Stomach (tissue), 9 donors: ENCODE data around the gene TIMM29. TPM values are rescaled to one million over a fixed set of nuclear protein-coding genes. Genes with fewer than 3 reads are reported as not detected.

Source experiments
- DNase-seq, 2 donors: peaks; one replicate each; pipeline versions ENCODE4 v3.0.0 to v3.0.0-alpha.2; 2013 to 2019
- H3K27ac ChIP-seq, 5 donors: fragments of 200-600 bp in 4 of 5; sonication (generic) in 4 of 5; one replicate each; pipeline ENCODE4 v1.5.1; 2013 to 2019; ENCODE audit warnings: mild to moderate bottlenecking in 1 of 5, moderate library complexity in 1 of 5
- H3K27me3 ChIP-seq, 3 donors: fragments of 200-600 bp; sonication (generic); one replicate each; pipeline ENCODE4 v1.5.1; 2017 to 2019; ENCODE audit warnings: mixed run types in 1 of 3
- H3K36me3 ChIP-seq, 4 donors: fragments of 200-600 bp; sonication (generic); 1 replicate in 3 of 4; 2 replicates in 1 of 4; pipeline ENCODE4 v1.5.1; 2016 to 2019
- H3K4me1 ChIP-seq, 4 donors: fragments of 200-600 bp; sonication (generic); one replicate each; pipeline ENCODE4 v1.5.1; 2016 to 2019
- H3K4me3 ChIP-seq, 4 donors: fragments of 200-600 bp; sonication (generic) in 3 of 4; one replicate each; pipeline ENCODE4 v1.5.1; 2016 to 2019; ENCODE audit warnings: mild to moderate bottlenecking in 1 of 4
- H3K9me3 ChIP-seq, 4 donors: fragments of 200-600 bp; sonication (generic); one replicate each; pipeline ENCODE4 v1.5.1; 2016 to 2019
- CTCF ChIP-seq, 7 experiments: fragments of 450-650 bp in 4 of 7; fragments of 200-600 bp in 3 of 7; sonication (generic) in 3 of 7; IDR thresholded peaks; one replicate each; pipeline ENCODE4 v1.5.1; 2016 to 2019; ENCODE audit warnings: antibody characterized with exemption in 7 of 7, control low read depth in 2 of 7, mild to moderate bottlenecking in 1 of 7
- EP300 ChIP-seq: sonication (generic); formaldehyde crosslinking; IDR thresholded peaks from one replicate; pipeline ENCODE4 v1.6.1; 2017; ENCODE audit warnings: antibody characterized with exemption
- POLR2A ChIP-seq, 4 donors: fragments of 450-650 bp; IDR thresholded peaks; one replicate each; pipeline ENCODE4 v1.6.1; 2016; ENCODE audit warnings: antibody characterized with exemption in 4 of 4, control low read depth in 2 of 4, mild to moderate bottlenecking in 1 of 4, moderate library complexity in 1 of 4
- POLR2AphosphoS5 ChIP-seq, 3 donors: sonication (generic); formaldehyde crosslinking; IDR thresholded peaks; one replicate each; pipeline ENCODE4 v1.6.1; 2016; ENCODE audit warnings: antibody characterized with exemption in 3 of 3
- WGBS, 5 donors: extraction: QIAGEN DNeasy Blood & Tissue Kit in 3 of 5; methylation state at CpG; one replicate each; pipeline versions ENCODE4 v1.1.5 to v1.1.7; 2013 to 2018; 5-methylcytosine and 5-hydroxymethylcytosine counted together
- intact Hi-C: fragments of 100-400 bp; cut with DNase I; formaldehyde crosslinking; loops from one replicate; pipeline ENCODE4 v1.15.1; 2023; ENCODE audit warnings: low total_unique reads
- polyA plus RNA-seq, 3 donors: library from polyadenylated mRNA; stranded (reverse); fragments of 200-250 nt; gene quantifications; one replicate each; pipeline ENCODE4 v1.2.3, GENCODE V29; 2013
- total RNA-seq, 5 donors: library from RNA; depleted of rRNA; stranded (reverse); fragments of >200 nt; gene quantifications; one replicate each; pipeline versions ENCODE4 v1.1.0 to v1.2.3, GENCODE V29; 2014 to 2016
- donor health status: healthy with polysubstance abuse.
- donor health status: Bipolar disorder and iron deficiency.
- donor health status: healthy.

TIMM29 gene
- total and polyA plus RNA-seq, 8 donors = 9.8 to 294 (median 24.9) TPM

DNA sequence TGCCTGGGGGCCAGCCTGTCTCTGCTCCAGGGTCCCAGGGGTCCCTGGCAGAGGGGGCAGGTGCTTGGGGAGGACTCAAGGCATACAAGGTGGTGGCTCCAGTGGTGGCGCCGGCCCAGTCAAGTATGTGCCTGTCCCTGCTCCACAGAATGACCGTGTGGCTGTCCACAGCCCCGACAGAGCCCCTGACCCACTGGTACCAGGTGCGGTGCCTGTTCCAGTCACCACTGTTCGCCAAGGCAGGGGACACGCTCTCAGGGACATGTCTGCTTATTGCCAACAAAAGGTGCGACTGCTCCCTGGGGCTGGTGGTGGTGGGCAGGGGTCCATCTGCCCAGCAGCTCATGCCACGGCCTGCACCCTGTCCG lies 8.3 kb upstream of the TIMM29 start:
- TF ChIP-seq CTCF (IDR thresholded peaks at IDR 0.05) (no peak), POLR2AphosphoS5 (IDR thresholded peaks at IDR 0.05) (no peak), EP300 (no peak), POLR2A (IDR thresholded peaks at IDR 0.05) (no peak)
- H3K27me3 ChIP-seq = no peaks in the 10 kb centered on the region
- 86 to 93% (median 90%) methylated on average over 4 to 10 of the region's 10 CpGs for WGBS, 5 donors
- peaks cover 56 to 100% (median 98%) of the 10 kb centered on the region in 4 donors for H3K36me3 ChIP-seq
- no peak overlapping the region for H3K4me3 ChIP-seq
- intact Hi-C loops = loop anchor here (10.0 kb wide), 1 partner anchor 45 kb away; the partner anchor contains the start of gene CARM1
- peaks cover 0 to 4% (median 0%) of the 10 kb centered on the region in 4 donors for H3K4me1 ChIP-seq
- no peak overlapping the region for H3K27ac ChIP-seq
- DNase-seq = no peak
- H3K9me3 ChIP-seq = no peaks in the 10 kb centered on the region

GRCh38 chr19:10920781-10921180 lies 7.8 kb upstream of the TIMM29 start:
- H3K27ac ChIP-seq = no peak overlapping the region
- TF ChIP-seq POLR2AphosphoS5 (IDR thresholded peaks at IDR 0.05) (no peak), CTCF (IDR thresholded peaks at IDR 0.05) (no peak), EP300 (no peak), POLR2A (IDR thresholded peaks at IDR 0.05) (no peak)
- H3K36me3 ChIP-seq = peaks cover 53 to 99% (median 96%) of the 10 kb centered on the region in 4 donors
- H3K4me3 ChIP-seq = no peak overlapping the region
- 68 to 81% (median 77%) methylated on average over 9 to 16 of the region's 16 CpGs for WGBS, 5 donors
- DNase-seq = no peak
- H3K9me3 ChIP-seq = no peaks in the 10 kb centered on the region
- no peaks in the 10 kb centered on the region for H3K27me3 ChIP-seq
- intact Hi-C loops = loop anchor here (10.0 kb wide), 1 partner anchor 46 kb away; the partner anchor contains the start of gene CARM1
- H3K4me1 ChIP-seq = no peaks in the 10 kb centered on the region

GRCh38 chr19:10921199-10921909 lies 7.3 kb upstream of the TIMM29 start:
- H3K9me3 ChIP-seq = no peaks in the 10 kb centered on the region
- intact Hi-C loops = loop anchor here (10.0 kb wide), 1 partner anchor 47 kb away; the partner anchor contains the start of gene CARM1
- no peak overlapping the region for H3K27ac ChIP-seq
- peaks cover 47 to 93% (median 90%) of the 10 kb centered on the region in 4 donors for H3K36me3 ChIP-seq
- no peaks in the 10 kb centered on the region for H3K4me1 ChIP-seq
- no peak for DNase-seq
- TF ChIP-seq EP300 (no peak), POLR2A (IDR thresholded peaks at IDR 0.05) (no peak), CTCF (IDR thresholded peaks at IDR 0.05) (no peak), POLR2AphosphoS5 (IDR thresholded peaks at IDR 0.05) (no peak)
- 85 to 90% (median 90%) methylated on average over 30 to 43 of the region's 43 CpGs for WGBS, 5 donors
- H3K4me3 ChIP-seq = no peak overlapping the region
- no peaks in the 10 kb centered on the region for H3K27me3 ChIP-seq

DNA sequence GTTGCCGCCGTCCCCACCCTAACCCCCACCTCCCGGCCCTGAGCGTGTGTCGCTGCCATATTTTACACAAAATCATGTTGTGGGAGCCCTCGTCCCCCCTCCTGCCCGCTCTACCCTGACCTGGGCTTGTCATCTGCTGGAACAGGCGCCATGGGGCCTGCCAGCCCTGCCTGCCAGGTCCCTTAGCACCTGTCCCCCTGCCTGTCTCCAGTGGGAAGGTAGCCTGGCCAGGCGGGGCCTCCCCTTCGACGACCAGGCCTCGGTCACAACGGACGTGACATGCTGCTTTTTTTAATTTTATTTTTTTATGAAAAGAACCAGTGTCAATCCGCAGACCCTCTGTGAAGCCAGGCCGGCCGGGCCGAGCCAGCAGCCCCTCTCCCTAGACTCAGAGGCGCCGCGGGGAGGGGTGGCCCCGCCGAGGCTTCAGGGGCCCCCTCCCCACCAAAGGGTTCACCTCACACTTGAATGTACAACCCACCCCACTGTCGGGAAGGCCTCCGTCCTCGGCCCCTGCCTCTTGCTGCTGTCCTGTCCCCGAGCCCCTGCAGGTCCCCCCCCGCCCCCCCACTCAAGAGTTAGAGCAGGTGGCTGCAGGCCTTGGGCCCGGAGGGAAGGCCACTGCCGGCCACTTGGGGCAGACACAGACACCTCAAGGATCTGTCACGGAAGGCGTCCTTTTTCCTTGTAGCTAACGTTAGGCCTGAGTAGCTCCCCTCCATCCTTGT lies 6.5 kb upstream of the TIMM29 start:
- Histone ChIP-seq H3K27ac (no peak overlapping the region), H3K4me3 (no peak overlapping the region), H3K4me1 (peaks cover under 1 to 6% (median 1%) of the 10 kb centered on the region in 4 donors), H3K36me3 (peaks cover 45 to 86% (median 83%) of the 10 kb centered on the region in 4 donors), H3K27me3 (no peaks in the 10 kb centered on the region), H3K9me3 (no peaks in the 10 kb centered on the region)
- TF ChIP-seq POLR2AphosphoS5 (IDR thresholded peaks at IDR 0.05) (no peak), EP300 (no peak), CTCF (IDR thresholded peaks at IDR 0.05) (no peak), POLR2A (IDR thresholded peaks at IDR 0.05) (no peak)
- intact Hi-C loops = loop anchor here (10.0 kb wide), 1 partner anchor 47 kb away; the partner anchor contains the start of gene CARM1
- no peak for DNase-seq
- 77 to 82% (median 80%) methylated on average over 30 to 33 of the region's 33 CpGs for WGBS, 5 donors
